Measurements from ENCODE around the gene PTGS1. TPM values are rescaled to one million over a fixed set of nuclear protein-coding genes. Genes with fewer than 3 reads are reported as not detected.
A peak's percentile ranks its signal among the peaks of the same experiment; 100 is the strongest.
"Not testable (repeated sequence)": the region's sequence is repeated elsewhere in the genome, so short reads cannot be mapped to it uniquely, and the experiment has no call there.

Gene PTGS1
- total RNA-seq, 1 experiment from 2014 or later = 1.8 TPM

DNA sequence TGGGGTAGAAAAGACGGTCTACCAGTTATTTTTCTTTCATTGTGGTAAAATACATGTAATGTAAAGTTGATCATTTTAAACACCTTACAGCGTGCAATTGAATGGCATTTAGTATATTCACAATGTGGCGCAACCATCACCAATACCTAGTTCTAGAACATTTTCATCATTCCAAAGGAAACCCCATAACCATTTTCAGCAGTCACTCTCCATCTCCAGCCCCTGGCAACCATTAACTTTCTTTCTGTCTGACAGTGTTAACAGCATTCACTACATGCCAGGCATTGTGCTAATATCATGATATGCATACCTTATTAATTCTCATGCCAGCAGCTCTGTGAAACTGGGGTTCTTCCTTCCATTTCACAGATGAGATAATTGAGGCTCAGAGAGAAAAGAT lies 32.0 kb downstream of the PTGS1 start:
- Histone ChIP-seq H3K36me3 (ENCODE audit: low read depth) (no peaks in the 10 kb centered on the region), H3K27ac (no peak overlapping the region), H3K27me3 (ENCODE audit: insufficient read depth, low read depth) (0 out of 2 replicates have a peak, but pooled peaks cover 2% of the 10 kb centered on the region), H3K9me2 (ENCODE audit: insufficient read depth) (no peaks in the 10 kb centered on the region), H3F3A (ENCODE audit: insufficient read depth, low read depth) (no peaks in the 10 kb centered on the region), H3K79me2 (ENCODE audit: low read depth) (no peaks in the 10 kb centered on the region), H2AFZ (no peak overlapping the region), H3K4me2 (no peak overlapping the region), H3K9me3 (ENCODE audit: insufficient read depth, low read depth) (peaks cover 5% of the 10 kb centered on the region; the same call in 1 of the 2 replicates), H4K20me1 (ENCODE audit: insufficient read depth) (no peaks in the 10 kb centered on the region; the same call in 1 of the 2 replicates), H3K4me3 (no peak overlapping the region), H3K4me1 (replicated peaks; ENCODE audit: insufficient read depth) (no peaks in the 10 kb centered on the region)
- BruUV-seq (replicated peaks) = TSS peak; percentile 96
- CTCF ChIA-PET = no interaction called here
- intact Hi-C loops (cut with micrococcal nuclease; ENCODE audit: unreplicated experiment) = loop anchor here (2.0 kb wide), 1 partner anchor 26 kb away; no protein-coding TSS in a partner anchor
- POLR2A ChIA-PET (ENCODE audit: unreplicated experiment) = no interaction called here
- no peak for DNase-seq
- no peak for TF ChIP-seq EZH2 (IDR thresholded peaks at IDR 0.05; ENCODE audit: low read depth)
- TF ChIP-seq, protein P1, sequence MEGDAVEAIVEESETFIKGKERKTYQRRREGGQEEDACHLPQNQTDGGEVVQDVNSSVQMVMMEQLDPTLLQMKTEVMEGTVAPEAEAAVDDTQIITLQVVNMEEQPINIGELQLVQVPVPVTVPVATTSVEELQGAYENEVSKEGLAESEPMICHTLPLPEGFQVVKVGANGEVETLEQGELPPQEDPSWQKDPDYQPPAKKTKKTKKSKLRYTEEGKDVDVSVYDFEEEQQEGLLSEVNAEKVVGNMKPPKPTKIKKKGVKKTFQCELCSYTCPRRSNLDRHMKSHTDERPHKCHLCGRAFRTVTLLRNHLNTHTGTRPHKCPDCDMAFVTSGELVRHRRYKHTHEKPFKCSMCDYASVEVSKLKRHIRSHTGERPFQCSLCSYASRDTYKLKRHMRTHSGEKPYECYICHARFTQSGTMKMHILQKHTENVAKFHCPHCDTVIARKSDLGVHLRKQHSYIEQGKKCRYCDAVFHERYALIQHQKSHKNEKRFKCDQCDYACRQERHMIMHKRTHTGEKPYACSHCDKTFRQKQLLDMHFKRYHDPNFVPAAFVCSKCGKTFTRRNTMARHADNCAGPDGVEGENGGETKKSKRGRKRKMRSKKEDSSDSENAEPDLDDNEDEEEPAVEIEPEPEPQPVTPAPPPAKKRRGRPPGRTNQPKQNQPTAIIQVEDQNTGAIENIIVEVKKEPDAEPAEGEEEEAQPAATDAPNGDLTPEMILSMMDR (conservative IDR thresholded peaks at IDR 0.05) = no peak

DNA sequence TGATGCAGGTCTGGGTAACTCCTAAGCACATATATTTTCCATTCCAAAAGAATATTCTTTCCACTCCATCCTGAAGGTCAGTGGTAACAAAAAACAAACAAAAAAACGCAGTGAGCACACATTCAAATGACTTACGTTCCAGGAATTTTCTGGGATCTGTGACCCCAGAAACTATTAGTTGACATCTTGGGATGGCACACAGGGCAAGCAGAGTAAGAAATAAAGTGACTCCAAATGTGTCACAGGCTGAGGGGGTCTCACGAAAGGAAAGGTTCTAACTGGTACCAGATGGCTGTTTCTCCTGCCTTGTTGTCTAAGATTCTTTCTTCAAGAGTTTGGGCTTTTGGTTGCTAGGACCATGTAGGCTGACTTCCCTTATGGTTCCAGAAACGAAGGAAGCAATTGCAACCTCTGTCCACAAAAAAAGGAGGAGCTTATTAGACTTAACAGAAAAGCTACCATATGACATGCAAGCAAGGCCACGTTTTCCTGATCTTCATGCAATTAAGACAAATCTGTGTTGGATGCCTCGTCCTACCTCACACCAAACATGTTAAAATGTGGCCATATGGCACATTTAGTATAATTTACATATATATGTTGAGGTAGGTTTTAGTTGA lies 32.7 kb downstream of the PTGS1 start:
- Histone ChIP-seq H3K4me2 (no peak overlapping the region), H3K79me2 (ENCODE audit: low read depth) (no peaks in the 10 kb centered on the region), H3K27me3 (ENCODE audit: insufficient read depth, low read depth) (0 out of 2 replicates have a peak, but pooled peaks cover 2% of the 10 kb centered on the region), H3K9me2 (ENCODE audit: insufficient read depth) (no peaks in the 10 kb centered on the region), H4K20me1 (ENCODE audit: insufficient read depth) (no peaks in the 10 kb centered on the region; the same call in 1 of the 2 replicates), H3K9me3 (ENCODE audit: insufficient read depth, low read depth) (peaks cover 5% of the 10 kb centered on the region; the same call in 1 of the 2 replicates), H3K27ac (no peak overlapping the region), H2AFZ (no peak overlapping the region), H3K36me3 (ENCODE audit: low read depth) (no peaks in the 10 kb centered on the region), H3K4me1 (replicated peaks; ENCODE audit: insufficient read depth) (no peaks in the 10 kb centered on the region), H3K4me3 (no peak overlapping the region), H3F3A (ENCODE audit: insufficient read depth, low read depth) (no peaks in the 10 kb centered on the region)
- DNase-seq = no peak
- ChIA-PET POLR2A (ENCODE audit: unreplicated experiment) (no interaction called here), CTCF (no interaction called here)
- intact Hi-C loops (cut with micrococcal nuclease; ENCODE audit: unreplicated experiment) = loop anchor here (2.0 kb wide), 1 partner anchor 27 kb away; no protein-coding TSS in a partner anchor
- TF ChIP-seq, protein P1 (conservative IDR thresholded peaks at IDR 0.05) = no peak
- TF ChIP-seq EZH2 (IDR thresholded peaks at IDR 0.05; ENCODE audit: low read depth) = no peak
- BruUV-seq (replicated peaks) = no TSS peak

- DNase-seq; H3K27me3 ChIP-seq (ENCODE audit: insufficient read depth, low read depth); CTCF ChIA-PET; BruUV-seq (replicated peaks); H3K9me2 ChIP-seq (ENCODE audit: insufficient read depth); H3F3A ChIP-seq (ENCODE audit: insufficient read depth, low read depth); intact Hi-C loops (cut with micrococcal nuclease; ENCODE audit: unreplicated experiment); H4K20me1 ChIP-seq (ENCODE audit: insufficient read depth); H3K36me3 ChIP-seq (ENCODE audit: low read depth); H3K27ac ChIP-seq; H3K9me3 ChIP-seq (ENCODE audit: insufficient read depth, low read depth); H3K4me3 ChIP-seq; H3K4me2 ChIP-seq; H3K79me2 ChIP-seq (ENCODE audit: low read depth); H3K4me1 ChIP-seq (replicated peaks; ENCODE audit: insufficient read depth): not testable (repeated sequence)
- POLR2A ChIA-PET (ENCODE audit: unreplicated experiment) = interaction anchor here (0.6 kb wide), 1 partner anchor 10 kb away, joined by 3 read pairs; no protein-coding TSS in a partner anchor
- peak overlapping the region; percentile 43; the same call in 1 of the 2 replicates for H2AFZ ChIP-seq
Measured at GRCh38 chr9:122405304-122406069, 34.7 kb downstream of the PTGS1 start.
